Medulla oblongata (tissue), 1 donor: ENCODE results near the gene LRRC28.
"Not testable (repeated sequence)": the region's sequence is repeated elsewhere in the genome, so short reads cannot be mapped to it uniquely, and the experiment has no call there.

ENCODE experiments used
- DNase-seq: peaks from one replicate; pipeline ENCODE4 v3.0.0-alpha.2; 2015; ENCODE audit errors: extremely low spot score

The LRRC28 gene

DNA sequence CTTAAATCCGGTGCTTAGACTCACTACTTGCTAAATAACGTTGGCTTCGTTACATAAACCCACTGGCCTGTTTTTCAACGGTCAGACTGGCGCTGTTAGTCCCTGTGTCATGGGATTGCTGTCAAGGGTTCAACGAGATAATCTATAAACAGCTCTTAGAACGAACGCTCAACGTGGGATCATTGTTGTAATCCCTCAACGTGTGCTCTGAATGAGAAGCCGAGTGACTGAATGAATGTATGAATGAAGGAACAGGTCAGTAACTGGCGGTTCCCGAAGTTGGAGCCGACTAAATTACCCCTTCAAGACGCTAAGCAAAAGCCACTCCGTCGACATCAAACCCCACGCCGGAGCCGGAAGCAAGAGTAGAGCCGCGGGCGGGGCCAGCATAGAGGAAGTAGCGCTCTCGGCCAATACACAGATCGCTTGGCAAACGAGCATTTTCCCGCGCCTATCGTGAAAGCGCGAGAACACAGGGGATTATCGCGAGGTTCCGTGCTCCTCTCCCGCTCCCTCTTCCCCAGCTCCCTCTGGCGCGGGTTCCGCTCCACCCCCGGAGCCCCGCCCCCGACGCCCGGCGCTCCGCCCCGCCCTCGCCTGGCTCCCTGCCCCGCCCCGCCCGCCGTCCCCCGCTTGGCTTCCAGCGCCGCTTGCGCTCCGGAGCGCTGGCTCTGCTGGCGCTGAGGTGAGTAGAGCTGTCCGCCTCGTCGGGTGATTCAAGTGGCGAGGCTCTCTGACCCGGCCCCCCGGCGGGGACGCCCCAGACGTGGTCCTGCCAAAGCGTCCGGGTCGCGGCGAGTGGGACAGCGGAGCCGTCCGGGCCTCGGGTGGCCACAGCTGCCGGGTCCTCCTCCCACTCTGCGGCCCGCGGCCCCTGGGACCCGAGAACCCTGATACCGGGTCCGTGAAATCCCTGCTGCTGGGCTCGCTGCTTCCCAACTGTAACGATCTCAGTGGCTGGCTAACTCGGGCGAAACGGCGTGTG is at the start of gene LRRC28:
Gene LRRC28, plus strand, starts transcription at position 625 of the 985 bp plus-strand sequence. CDS start 4,477 bp downstream, outside the sequence.
- peak; percentile 100 for DNase-seq

- DNase-seq, result no peak
Measured at GRCh38 chr15:99202176-99202552, 49.1 kb upstream of the LRRC28 start.

DNA sequence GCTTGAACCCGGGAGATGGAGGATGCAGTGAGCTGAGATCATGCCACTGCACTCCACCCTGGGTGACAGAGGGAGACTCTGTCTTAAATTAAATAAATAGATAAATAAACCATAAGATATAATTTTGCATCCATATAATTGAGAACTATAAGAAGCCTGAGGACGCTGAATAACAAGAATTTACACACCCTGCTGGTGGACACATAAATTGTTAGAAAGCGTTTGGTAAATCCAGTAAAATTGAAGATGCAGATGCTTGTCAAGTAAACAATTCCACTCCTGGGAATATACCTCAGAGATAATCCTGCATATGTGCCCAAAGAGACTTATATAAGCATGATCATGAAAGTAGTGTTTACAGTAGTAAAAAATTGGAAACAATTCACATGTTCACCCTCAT is 43.6 kb upstream of the LRRC28 start:
- DNase-seq, result no peak

- DNase-seq, result no peak
Measured at GRCh38 chr15:99209326-99209725, 42.0 kb upstream of the LRRC28 start.

- DNase-seq, result no peak
Measured at GRCh38 chr15:99210334-99210733, 40.9 kb upstream of the LRRC28 start.

- no peak for DNase-seq
Measured at GRCh38 chr15:99211926-99212325, 39.4 kb upstream of the LRRC28 start.

DNA sequence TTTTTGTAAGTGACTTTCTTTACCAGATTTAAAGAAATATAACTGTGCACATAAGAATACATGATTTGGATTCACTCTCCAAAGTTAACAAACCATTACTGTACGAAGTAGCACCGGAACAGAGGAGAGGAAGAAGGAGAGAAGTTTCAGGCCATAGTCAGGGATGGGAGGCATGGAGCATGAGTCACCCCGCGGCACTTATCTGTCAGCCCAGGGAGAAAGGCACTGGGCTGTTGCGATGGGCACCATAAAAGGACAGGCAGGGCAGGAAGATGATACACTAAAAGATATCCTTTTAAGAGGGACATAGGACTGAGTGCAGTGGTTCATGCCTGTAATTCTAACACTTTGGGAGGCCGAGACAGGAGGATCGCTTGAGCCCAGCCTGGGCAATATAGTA is 38.9 kb upstream of the LRRC28 start:
- DNase-seq, result no peak

DNA sequence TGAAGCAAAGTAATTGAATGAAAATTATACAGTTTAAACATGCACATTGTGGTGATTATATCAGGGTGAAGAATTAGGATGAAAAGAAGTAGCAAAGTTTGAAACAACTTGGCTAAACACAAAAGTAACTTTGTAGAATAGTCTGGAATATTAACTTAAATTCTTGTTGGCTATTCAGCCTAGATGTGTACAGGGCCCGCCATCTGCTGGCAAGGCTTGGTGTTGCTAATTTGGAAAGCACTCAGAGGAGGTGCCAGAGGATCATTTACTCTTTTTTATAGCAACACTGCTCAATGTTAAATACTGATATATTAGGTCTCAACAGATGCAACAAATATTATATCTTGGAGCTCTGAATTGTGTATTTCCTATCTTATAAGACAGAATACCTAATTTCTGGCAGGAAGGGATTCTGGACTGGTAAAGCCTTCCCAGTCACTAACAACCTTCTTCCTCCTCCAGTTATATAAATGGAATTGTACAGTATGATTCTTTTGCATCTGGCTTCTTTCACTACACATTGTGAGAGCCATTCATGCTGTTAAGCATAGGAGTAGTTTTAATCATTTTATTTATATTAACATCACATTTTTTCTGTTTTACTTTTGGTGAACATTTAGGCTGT is 38.0 kb upstream of the LRRC28 start:
- peak; percentile 89 for DNase-seq

DNA sequence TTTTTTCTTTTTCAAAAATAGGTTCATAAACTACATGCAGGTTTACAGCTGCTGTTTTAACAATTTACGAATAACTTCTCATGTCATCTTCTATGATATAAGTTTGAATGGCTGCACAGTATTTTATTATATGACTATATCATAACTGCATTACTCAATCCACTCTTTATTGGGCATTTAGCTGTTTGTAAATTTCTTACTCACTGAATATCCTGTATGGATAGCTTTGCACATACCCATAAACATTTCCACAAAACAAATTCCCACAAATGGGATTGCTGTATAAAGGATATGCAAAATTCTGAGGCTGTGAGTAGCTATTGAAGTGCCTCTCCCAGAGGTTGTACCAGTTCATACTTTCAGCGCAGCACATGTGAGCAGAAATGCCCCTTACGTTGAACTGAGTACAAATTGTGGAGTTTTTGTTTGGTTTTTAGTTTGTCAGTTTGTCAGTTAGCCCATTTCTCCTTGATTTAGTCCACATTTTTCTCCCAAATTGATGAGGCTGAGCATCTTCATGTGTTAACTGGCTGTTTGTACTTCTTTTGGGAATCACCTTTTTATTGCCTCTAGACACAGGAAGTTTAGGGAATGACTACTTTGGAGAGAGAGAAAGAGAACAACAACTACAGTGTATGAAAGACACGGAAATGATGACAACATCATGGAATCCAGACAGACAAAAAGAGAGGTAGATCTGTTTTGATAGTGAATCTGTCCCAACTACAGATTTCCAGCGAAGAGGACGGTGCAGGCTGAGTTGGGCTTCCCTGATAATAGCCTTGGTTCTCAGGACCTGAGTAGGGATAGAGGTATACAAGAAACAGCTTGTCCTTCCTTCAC is 26.7 kb upstream of the LRRC28 start:
- no peak for DNase-seq

GRCh38 chr15:99226802-99227201 is 24.5 kb upstream of the LRRC28 start:
- DNase-seq, result no peak

DNA sequence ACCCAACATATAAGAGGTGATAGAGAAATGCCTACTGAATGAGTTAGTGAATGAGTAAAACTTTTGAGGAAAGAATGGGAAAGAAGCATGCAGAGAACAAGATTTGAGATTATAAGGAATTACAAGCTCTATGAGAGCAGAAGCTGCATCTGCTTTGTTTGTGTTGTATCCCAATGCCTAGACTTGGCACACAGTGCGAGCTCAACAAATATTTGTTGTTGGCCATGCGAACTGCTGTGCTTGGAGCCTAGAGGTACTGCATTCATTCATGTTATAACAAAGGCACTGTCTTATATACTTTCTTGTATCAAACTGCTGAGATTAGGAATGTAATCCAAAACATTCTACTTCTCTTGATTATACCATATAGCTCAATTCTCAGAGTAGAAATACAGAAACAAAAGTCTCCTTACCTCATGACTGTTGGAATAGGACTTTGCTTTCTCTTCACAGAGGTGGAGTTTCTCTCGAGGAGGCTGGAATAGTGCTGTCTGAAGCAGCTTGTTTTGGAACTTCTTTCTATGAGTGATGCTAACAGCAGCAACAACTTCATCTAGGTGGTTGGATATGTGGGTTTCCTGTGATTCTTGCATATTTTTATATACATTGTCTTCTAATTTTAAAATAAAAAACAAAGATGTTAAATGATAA is 23.0 kb upstream of the LRRC28 start:
- DNase-seq, result no peak

DNA sequence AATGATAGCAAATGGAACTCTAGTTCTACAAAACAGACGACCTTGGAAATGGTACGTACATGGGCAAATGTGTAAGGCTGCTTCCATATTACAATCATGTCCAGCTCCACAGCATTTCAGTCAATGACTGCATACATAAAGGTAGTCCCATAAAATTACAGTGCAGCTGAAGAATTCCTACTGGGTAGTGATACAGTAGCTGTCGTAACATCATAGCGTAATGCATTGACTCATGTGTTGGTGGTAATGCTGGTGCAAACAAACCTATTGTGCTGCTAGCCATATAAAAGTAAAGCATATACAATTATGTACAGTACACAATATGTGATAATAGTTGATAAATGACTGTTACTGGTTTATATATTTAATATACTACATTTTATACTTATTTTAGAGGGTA is 20.4 kb upstream of the LRRC28 start:
- no peak for DNase-seq

DNA sequence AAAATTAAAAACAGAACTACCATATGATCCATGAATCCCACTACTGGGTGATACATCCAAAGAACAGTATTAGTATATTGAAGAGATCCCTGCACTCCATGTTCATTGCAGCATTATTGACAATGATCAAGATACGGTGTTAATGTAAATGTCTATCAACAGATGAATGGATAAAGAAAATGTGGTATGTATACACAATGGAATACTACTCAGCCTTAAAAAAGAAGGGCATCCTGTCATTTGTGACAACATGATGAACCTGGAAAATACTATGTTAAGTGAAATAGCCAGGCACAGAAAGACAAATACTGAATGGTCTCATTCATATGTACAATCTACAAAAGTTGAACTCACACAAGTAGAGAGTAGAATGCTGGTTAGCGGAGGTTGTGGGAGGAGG is 18.5 kb upstream of the LRRC28 start:
- DNase-seq, result no peak

DNA sequence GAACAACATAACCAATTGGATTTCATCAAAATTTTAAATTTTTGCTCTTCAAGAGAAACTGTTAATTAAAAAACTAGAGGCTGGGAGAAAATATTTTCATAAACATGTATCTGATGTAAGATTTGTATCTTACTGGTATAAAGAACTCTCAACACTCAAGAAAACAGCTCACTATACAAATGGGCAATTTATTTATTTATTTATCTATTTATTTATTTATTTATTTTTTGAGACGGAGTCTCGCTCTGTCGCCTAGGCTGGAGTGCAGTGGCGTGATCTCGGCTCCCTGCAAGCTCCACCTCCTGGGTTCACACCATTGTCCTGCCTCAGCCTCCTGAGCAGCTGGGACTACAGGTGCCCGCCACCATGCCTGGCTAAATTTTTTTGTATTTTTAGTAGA is 17.1 kb upstream of the LRRC28 start:
- not testable (repeated sequence) for DNase-seq

GRCh38 chr15:99238849-99239248 is 12.4 kb upstream of the LRRC28 start:
- no peak for DNase-seq

DNA sequence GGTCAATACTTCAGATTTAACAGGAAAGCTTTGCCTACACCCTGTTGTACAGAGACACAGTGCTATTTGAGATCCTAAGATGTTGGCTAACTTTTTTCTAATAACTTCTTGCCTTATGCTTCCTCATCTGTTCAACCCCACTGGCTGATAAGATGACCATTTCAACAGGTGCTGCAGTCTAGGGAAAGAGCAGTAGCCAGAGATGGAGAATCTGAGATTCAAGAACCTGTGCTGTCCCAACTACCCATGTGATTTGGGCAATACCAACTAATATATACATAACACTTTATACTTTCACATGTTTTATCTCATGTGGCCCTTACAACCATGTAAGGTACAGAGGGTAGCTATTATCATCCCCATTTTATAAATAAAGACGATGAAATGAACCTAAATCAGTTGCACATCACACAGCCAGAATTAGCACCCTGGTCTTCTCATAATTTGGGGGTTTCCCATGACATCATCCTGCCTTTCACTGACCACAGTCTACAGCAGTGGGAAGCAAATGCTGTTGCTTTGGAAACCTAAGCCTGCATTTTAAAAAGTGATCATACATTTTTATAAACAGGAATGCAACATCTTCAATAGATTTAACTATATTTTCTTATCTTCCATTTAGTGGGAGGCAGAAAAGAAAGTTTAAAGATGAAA is 11.6 kb upstream of the LRRC28 start:
- no peak for DNase-seq

- DNase-seq, result no peak
Measured at GRCh38 chr15:99241752-99242151, 9.5 kb upstream of the LRRC28 start.

DNA sequence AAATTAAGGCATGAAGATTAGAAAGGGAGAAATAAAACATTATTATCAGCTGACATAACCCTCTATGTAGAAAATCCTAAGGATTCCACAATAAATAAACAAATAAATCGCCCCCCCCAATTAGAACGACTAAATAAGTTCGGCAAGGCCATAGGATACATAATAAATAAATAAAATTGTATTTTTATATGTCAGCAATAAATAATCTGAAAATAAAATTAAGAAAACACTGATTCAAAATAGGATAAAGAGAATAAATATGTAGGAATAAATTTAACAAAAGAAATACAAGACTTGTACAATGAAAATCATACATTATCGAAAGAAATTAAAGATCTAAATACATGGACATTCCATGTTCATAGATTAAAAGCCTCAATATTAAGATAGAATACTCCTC is 7.0 kb upstream of the LRRC28 start:
- no peak for DNase-seq

GRCh38 chr15:99247062-99247461 is 4.2 kb upstream of the LRRC28 start:
- no peak for DNase-seq

GRCh38 chr15:99248000-99248715 is 3.1 kb upstream of the LRRC28 start:
- DNase-seq, result no peak
